Superior temporal gyrus (tissue), 1 donor: ENCODE data around the gene PRLHR.

Source experiments
- DNase-seq: peaks from one replicate; pipeline ENCODE4 v3.0.0-alpha.2; 2016; ENCODE audit errors: extremely low spot score

Gene PRLHR

DNA sequence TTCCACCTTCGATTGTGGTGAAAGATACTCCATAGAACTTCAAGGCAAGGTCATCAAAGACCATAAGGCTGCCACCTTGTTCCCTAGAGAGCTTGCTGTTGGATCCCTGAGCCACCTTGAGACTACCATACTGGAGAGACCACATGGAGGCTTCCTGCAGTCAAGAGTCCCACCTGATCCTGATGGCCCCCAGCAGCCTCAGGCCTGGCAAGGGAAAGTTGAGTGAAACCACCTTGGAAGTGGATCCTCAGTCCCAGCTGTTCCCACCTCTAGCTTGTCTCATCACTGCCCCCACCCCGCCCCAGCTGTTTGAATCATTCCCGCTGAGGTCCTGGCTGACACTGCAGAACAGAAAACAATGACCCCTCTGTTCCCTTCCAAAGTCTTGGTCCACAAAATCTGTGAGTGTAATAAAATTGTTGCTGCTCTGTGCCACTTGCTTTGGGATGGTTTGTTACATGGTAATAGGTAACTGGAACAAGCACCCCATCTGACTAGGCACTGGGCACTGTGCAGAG lies 32.0 kb downstream of the PRLHR start:
- no peak for DNase-seq

DNA sequence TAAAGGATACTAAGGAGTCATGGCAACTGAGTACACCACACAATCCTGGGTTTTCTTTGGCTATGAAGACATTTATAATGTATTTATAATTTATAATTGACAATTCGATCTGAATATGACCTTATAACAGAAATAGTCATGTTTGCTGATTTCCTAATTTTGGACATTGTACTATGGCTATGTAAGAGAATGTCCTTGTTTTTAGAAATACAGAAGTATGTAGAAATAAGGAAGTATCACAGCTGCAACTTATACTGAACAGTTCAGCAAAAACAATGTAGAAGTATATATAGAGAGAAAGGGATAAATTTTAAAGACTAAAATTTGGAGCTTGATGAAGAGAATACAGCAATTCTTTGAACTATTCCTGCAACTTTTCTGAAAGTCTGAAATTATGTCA lies 32.6 kb downstream of the PRLHR start:
- DNase-seq = no peak

DNA sequence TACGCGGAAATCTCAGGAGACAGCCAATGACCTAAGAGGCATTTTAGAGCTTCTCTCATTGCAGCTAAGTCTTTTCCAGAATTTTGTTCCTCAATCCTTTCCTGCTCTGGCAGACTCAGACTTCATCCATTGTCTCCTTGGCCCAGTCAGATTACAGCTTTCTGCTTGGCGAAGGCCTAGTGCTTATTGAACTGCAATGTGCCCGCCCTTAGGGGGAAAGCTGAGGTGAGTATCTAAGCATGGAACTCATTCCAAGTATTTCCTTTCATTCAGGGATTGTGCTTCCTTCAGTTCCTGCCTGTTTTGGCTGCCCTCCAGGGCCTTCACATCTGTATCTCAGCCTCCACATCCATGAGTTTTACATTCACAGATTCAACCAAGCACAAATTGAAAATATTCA lies 37.5 kb downstream of the PRLHR start:
- DNase-seq = no peak

DNA sequence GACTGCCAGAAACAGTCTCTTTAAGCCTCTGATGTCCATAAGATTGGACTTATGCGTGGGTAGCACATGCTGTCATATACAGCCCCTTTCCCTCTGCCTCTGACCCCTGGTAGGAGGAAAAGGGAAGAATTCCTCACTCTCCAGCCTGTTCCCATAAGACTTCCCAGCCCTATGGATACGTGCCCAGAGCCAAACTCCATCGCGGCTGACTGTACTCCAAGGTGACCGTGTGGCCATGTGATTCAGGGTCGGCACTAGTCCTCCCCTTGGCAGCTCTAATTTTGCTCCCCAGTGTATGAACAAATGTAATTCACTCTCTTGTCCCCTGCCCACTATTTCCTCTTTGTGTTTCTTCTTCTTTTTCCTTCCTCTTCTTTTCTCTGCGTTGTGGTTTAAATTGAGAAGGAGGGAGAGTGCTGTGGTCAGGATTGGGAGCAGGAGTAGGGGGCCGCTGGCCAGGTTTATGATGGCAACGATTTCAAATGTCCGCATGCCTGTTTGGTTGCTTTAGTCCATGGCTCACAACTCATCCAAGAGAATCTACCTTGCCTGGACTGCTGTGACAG lies 43.8 kb downstream of the PRLHR start:
- DNase-seq = no peak

DNA sequence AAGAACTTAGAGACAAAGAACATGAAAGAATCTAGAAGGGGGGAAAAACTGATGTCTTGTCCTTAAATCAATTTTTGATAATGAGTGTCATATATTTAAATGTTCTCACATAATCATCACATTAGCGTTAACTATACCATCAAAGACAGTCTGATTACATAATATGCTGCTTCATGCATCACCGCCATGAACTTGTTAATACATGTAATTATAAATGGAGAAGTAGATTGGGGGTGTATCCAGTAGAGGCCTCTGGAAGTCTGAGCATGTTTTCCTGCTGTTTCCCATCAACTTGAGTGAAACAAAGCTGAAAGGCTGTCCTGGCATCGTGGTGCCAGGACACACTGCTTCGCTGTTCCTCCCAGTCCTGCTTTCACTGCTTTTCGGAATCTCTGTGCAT lies 48.2 kb downstream of the PRLHR start:
- DNase-seq = no peak

DNA sequence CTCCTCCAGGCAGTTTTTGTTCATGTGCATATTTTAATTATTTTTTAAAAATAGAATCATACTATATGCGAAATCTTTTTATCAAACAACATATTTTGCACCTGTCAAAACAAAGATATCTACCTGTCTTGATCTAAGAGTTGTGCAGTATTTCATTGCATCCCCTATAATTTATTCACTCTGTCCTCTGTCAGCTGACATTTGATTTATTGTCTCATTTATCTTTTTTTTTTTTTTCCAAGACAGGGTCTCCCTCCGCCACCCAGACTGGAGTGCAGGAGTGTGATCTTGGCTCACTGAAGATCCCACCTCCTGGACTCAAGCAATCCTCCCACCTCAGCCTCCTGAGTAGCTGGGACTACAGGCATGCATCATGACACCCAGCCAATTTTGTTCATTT lies 49.0 kb downstream of the PRLHR start:
- no peak for DNase-seq

DNA sequence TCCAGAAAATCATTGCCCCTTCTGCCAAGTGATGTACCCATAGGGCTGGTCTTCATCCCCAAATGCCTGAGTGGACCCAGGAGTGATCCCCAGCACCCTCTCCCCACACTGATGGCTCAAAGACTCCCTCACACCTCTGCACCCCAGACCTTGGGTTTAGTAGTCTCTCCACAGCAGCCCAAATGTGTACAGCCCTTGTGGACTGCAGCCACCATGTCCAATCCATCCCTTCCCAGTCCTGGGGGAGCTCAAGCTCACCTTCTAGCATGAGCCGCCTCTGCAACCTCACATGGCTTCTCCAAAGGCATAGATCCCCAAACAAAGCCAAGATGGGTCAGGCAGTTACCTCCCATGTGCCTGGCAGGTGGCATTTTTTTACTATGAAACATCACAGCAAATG lies 50.1 kb downstream of the PRLHR start:
- no peak for DNase-seq

DNA sequence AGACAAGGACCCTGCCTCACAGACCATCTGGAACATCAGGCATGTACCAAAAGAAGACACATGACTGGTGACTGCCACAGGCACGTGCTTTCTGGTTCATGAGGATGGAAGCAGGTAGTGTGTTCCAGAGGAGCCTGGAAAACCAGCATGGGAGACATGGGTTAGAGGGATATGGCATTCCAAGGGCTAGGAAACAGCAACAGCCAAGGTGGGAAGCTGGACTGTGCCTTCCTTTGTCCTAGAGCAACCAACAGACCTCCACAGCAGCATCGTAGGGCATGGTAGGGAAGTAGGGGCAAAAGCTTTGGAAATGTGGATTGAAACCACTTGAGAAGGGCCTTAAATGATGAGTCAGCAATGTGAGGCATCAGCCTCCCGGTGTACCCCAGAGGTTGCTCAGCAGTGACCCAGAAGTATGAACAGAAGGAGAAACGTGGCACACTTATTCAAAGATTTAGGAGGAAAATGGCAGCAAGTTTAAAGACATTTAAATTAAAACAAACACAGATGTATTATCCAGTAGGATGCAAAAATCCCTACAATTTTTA lies 51.0 kb downstream of the PRLHR start:
- DNase-seq = no peak

DNA sequence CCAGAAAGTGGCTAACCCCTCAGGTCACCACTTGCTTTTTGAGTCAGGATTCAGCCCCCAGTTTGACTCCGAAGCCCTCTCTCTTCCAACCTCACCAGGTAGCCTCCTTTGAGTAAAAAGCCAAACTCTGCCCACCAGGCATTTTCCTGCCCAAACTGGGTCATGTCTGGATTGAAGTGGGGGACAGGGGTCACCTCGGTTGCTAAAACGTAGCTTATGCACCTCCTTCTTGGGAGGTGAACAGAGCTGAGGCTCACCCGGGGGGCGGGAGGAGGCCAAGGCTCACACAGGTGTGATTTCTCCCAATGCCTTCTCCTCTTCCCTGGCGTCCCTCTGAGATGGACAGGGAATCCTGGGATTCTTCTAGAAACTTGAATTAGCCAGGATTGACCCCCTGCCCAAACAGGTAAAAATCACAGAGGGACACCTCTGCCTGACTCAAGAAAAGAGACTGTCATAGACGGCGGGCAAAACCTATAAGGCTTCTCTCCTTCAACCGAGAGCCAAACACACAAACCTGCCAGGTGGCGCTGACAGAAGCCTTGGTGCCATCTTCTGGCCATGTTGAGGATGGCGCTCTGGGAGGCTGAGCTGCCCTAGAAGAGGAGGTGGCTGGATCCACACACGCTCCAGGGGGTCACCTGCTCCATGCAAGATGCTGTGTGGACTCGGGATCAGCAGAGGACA lies 51.6 kb downstream of the PRLHR start:
- no peak for DNase-seq

DNA sequence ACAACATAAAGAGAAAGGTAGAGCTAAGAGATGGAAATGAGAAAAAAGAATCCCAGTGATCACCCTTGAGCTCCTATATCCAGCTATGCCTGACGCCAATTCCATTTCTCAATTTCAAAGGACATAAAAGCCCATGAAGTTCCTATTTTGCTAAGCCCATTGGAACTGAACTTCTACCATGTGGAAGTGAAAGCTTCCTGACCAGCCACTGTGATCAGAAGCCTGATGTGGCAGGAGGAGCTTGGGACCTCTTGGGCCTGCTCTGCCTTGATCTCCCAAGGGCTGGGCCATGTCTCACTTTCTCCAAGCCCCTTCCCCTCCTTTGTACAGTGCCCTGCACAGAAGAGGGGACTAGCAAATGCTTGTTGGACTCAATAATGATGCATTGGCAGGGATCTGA lies 52.7 kb downstream of the PRLHR start:
- DNase-seq = no peak

DNA sequence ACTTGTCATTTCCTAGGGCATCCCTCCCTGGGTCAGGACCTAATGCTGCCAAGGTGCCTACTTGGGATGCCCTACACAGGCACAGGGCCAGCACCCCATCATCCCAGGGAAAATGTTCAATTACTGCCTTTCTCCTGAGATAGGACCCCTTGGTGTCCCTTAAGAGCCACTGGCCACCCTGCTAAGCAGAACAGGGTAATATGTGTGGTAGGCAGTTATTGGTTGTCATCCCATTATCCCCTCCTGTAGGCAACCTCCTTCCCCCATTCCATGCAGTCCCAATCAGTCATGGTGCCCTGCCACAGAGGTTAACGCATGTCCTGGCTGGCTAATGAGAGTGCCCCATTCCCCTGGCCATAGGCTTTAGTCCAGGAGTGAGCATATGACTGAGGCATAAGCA lies 53.2 kb downstream of the PRLHR start:
- DNase-seq = no peak

DNA sequence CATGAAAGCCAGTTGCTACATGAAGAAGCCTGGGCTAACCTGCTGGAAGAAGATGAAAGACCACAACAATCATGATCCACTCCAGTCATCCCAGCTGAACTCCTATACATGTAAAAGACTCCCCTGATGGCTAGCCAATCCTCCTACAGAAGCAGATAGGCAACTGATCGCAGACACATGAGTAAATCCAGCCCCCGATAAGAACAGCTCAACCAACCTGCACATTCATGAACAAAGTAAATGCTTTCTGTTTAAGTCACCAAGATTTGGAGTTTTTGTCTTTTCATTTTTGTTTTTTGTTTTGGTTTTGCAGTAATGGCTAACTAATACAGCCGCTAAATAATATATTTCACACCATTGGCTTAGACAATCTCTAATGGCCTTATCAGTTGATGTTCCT lies 53.7 kb downstream of the PRLHR start:
- DNase-seq = no peak
